SK-N-SH (cell line): Measurements from ENCODE around the gene TMEM184A. TPM values are rescaled to one million over a fixed set of nuclear protein-coding genes. Genes with fewer than 3 reads are reported as not detected.

Source experiments
- CTCF ChIA-PET: fragments of 300-600, 350-600 bp; formaldehyde crosslinking; extraction: SDS; loops from one replicate; lab custom pipeline; 2021; lab: Yijun Ruan, JAX
- POLR2A ChIA-PET: fragments of 350-600 bp; sonication (Branson Sonifier 250); formaldehyde crosslinking; extraction: SDS; loops from one replicate; lab custom pipeline; 2020; ENCODE audit warnings: antibody characterized with exemption, inconsistent platforms; lab: Yijun Ruan, JAX
- DNase-seq: peaks from one replicate; pipeline ENCODE4 v3.0.0; 2012
- H2AFZ ChIP-seq: fragments of 200-600 bp; sonication (generic); 2 replicates; pipeline ENCODE4 v1.8.1; 2016; ENCODE audit warnings: antibody characterized with exemption, mild to moderate bottlenecking, low read depth
- H3F3A ChIP-seq: fragments of 200-600 bp; sonication (generic); replicated peaks from 2 replicates; pipeline ENCODE3; 2016; ENCODE audit warnings: antibody characterized with exemption, mild to moderate bottlenecking; ENCODE audit not compliant: insufficient read depth
- H3K27ac ChIP-seq, 2 experiments: fragments of 200-500 bp in 1 of 2; fragments of 200-600 bp in 1 of 2; sonication (Bioruptor generic) in 1 of 2; sonication (generic), shearing (Covaris generic) in 1 of 2; 2 replicates each; pipeline versions ENCODE4 v1.5.1 to v1.6.1; 2014 to 2016; ENCODE audit warnings: low read depth in 2 of 2, inconsistent platforms in 1 of 2, low read length in 1 of 2, mild to moderate bottlenecking in 1 of 2, mixed read lengths in 1 of 2
- H3K27me3 ChIP-seq: fragments of 200-600 bp; sonication (generic), shearing (Covaris generic); 2 replicates; pipeline ENCODE4 v1.6.1; 2016; ENCODE audit warnings: mixed run types; ENCODE audit not compliant: insufficient read depth
- H3K36me3 ChIP-seq, 2 experiments: fragments of 200-500 bp in 1 of 2; fragments of 200-600 bp in 1 of 2; sonication (Bioruptor generic) in 1 of 2; sonication (generic) in 1 of 2; replicated peaks in 1 of 2; 2 replicates each; pipeline versions ENCODE3 to v1.5.1; 2014 to 2016; ENCODE audit warnings: low read length in 1 of 2, mild to moderate bottlenecking in 1 of 2; ENCODE audit not compliant: insufficient read depth in 2 of 2, control insufficient read depth in 1 of 2
- H3K4me1 ChIP-seq, 2 experiments: fragments of 200-500 bp in 1 of 2; fragments of 200-600 bp in 1 of 2; sonication (Bioruptor generic) in 1 of 2; sonication (generic), shearing (Covaris generic) in 1 of 2; 2 replicates each; pipeline versions ENCODE4 v1.5.1 to v1.6.1; 2014 to 2016; ENCODE audit warnings: low read depth in 1 of 2, low read length in 1 of 2, mixed run types in 1 of 2; ENCODE audit not compliant: insufficient read depth in 2 of 2, control insufficient read depth in 1 of 2
- H3K4me2 ChIP-seq: fragments of 200-600 bp; sonication (generic), shearing (Covaris generic); 2 replicates; pipeline ENCODE4 v1.6.1; 2017; ENCODE audit warnings: mixed run types
- H3K4me3 ChIP-seq, 2 experiments: fragments of 200-500 bp in 1 of 2; fragments of 200-600 bp in 1 of 2; sonication (Bioruptor generic) in 1 of 2; sonication (generic), shearing (Covaris generic) in 1 of 2; 2 replicates each; pipeline versions ENCODE4 v1.5.1 to v1.8.1; 2014 to 2016; ENCODE audit warnings: low read depth in 2 of 2, inconsistent platforms in 1 of 2, low read length in 1 of 2, mild to moderate bottlenecking in 1 of 2, mixed read lengths in 1 of 2, moderate library complexity in 1 of 2
- H3K79me2 ChIP-seq: fragments of 200-600 bp; sonication (generic); 2 replicates; pipeline ENCODE4 v1.8.1; 2017; ENCODE audit warnings: mild to moderate bottlenecking; ENCODE audit not compliant: insufficient read depth
- H3K9ac ChIP-seq: fragments of 200-600 bp; sonication (generic); 2 replicates; pipeline ENCODE4 v1.6.1; 2017; ENCODE audit warnings: mixed run types
- H3K9me2 ChIP-seq: fragments of 200-600 bp; sonication (generic); 2 replicates; pipeline ENCODE4 v1.6.1; 2017; ENCODE audit warnings: mixed run types
- H3K9me3 ChIP-seq: fragments of 200-600 bp; sonication (generic); 2 replicates; pipeline ENCODE4 v1.6.1; 2017; ENCODE audit warnings: mixed run types, mild to moderate bottlenecking, moderate library complexity
- H4K20me1 ChIP-seq: fragments of 200-600 bp; sonication (generic); 2 replicates; pipeline ENCODE4 v1.6.1; 2017; ENCODE audit warnings: mild to moderate bottlenecking, mixed run types; ENCODE audit not compliant: insufficient read depth
- ELF1 ChIP-seq: IDR thresholded peaks from 2 replicates; pipeline ENCODE4 v1.4.0; 2012
- FOXJ3 ChIP-seq: sonication (generic); formaldehyde crosslinking; IDR thresholded peaks from 2 replicates; pipeline ENCODE4 v1.5.1; 2020; ENCODE audit warnings: mild to moderate bottlenecking, missing genetic modification reagents
- MXI1 ChIP-seq: IDR thresholded peaks from 2 replicates; pipeline ENCODE4 v1.6.1; 2012; ENCODE audit warnings: mild to moderate bottlenecking, low read depth, low read length, improper control_type of control experiment
- NFIC ChIP-seq: IDR thresholded peaks from 2 replicates; pipeline ENCODE4 v1.4.0; 2012; ENCODE audit warnings: borderline replicate concordance
- NRF1 ChIP-seq: IDR thresholded peaks from 2 replicates; pipeline ENCODE4 v1.6.1; 2012; ENCODE audit warnings: low read depth, mild to moderate bottlenecking, low read length
- PBX3 ChIP-seq: IDR thresholded peaks from 2 replicates; pipeline ENCODE4; 2012
- RCOR1 ChIP-seq: fragments of 150-350 bp; IDR thresholded peaks from 2 replicates; pipeline ENCODE4 v1.6.1; 2017; ENCODE audit warnings: antibody characterized with exemption, low read length
- RFX5 ChIP-seq: IDR thresholded peaks from 2 replicates; pipeline ENCODE4 v1.6.1; 2012; ENCODE audit warnings: mild to moderate bottlenecking, improper control_type of control experiment, low read length
- RXRA ChIP-seq: IDR thresholded peaks from 2 replicates; pipeline ENCODE4 v1.4.0; 2012; ENCODE audit warnings: low read depth, mild to moderate bottlenecking, borderline replicate concordance
- SIN3A ChIP-seq: IDR thresholded peaks from 2 replicates; pipeline ENCODE4 v1.6.1; 2012; ENCODE audit warnings: low read depth, mild to moderate bottlenecking, low read length, moderate library complexity, borderline replicate concordance
- TCF12 ChIP-seq: IDR thresholded peaks from 2 replicates; pipeline ENCODE4 v1.4.0; 2012
- TEAD4 ChIP-seq: IDR thresholded peaks from 2 replicates; pipeline ENCODE4 v1.4.0; 2012; ENCODE audit warnings: mild to moderate bottlenecking, borderline replicate concordance; ENCODE audit not compliant: insufficient read depth
- ZBTB33 ChIP-seq: IDR thresholded peaks from 2 replicates; pipeline ENCODE4 v1.4.0; 2012; ENCODE audit warnings: low read depth, borderline replicate concordance
- WGBS: methylation state at CpG from one replicate; pipeline ENCODE4 v1.1.6; 2017; ENCODE audit warnings: low lambda C conversion rate; 5-methylcytosine and 5-hydroxymethylcytosine counted together
- polyA plus RNA-seq, 3 experiments: library from polyadenylated mRNA; depleted of rRNA; stranded (reverse); fragments of >200 nt; gene quantifications; 2 replicates each; pipeline ENCODE4 v1.2.3, GENCODE V29; 2012
- TF ChIP-seq, protein P1 (sequence below): fragments of 150-350 bp; IDR thresholded peaks from 2 replicates; pipeline ENCODE4 v1.6.1; 2016; ENCODE audit warnings: mild to moderate bottlenecking, low read depth, low read length
- TF ChIP-seq, protein P2 (sequence below): fragments of 150-350 bp; IDR thresholded peaks from 2 replicates; pipeline ENCODE4 v1.6.1; 2017; ENCODE audit warnings: antibody characterized with exemption, low read length, low read depth, borderline replicate concordance

TMEM184A gene
- polyA plus RNA-seq, 1 of the 3 experiments (the other 2 are of a cell fraction) = 1.5 TPM

DNA sequence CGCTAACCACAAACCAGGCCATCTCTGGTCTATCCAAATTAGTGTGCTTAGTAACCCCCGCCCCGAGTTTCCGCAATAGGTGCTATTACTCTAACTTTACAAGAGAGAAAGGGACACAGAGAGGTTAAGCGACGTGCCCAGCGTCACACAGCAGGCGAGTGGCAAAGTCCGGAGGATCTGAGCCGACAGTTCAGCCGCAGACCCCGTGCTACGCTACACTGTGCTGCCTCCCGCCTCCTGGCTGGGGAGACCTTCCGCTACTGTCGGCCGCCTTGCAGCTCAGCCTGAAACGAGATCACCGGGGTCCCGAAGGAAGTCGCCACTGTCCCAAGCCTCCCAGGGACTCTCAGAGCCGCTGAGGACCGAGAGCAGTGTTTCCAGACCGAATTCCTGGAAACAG is 52.6 kb downstream of the TMEM184A start:
- WGBS = 9% methylated on average over 24 of the region's 24 CpGs
- Histone ChIP-seq H4K20me1 (peaks cover 31% of the 10 kb centered on the region), H3K4me1 (peaks cover 5 to 29% of the 10 kb centered on the region in 2 experiments; a peak in 2 of 4 replicates), H3K79me2 (peaks cover 42% of the 10 kb centered on the region), H3K4me2 (peak overlapping the region; percentile 100), H3K4me3 (peak overlapping the region; percentile 87 to 96), H3K36me3 (peaks cover 18 to 36% of the 10 kb centered on the region in 2 experiments), H3K9me3 (no peaks in the 10 kb centered on the region), H3K27ac (peak overlapping the region in 1 of 2 experiments; percentile 50; a peak in 1 of 4 replicates), H3K9me2 (no peaks in the 10 kb centered on the region), H2AFZ (no peak overlapping the region), H3K27me3 (no peaks in the 10 kb centered on the region), H3F3A (peaks cover 11% of the 10 kb centered on the region), H3K9ac (peak overlapping the region; percentile 95)
- ChIA-PET POLR2A (no interaction called here), CTCF (interaction anchor here (0.6 to 4.3 kb wide), 9 partner anchors 10 to 78 kb away, joined by 3 to 31 read pairs (median 4); no protein-coding TSS in a partner anchor)
- no peak for DNase-seq
- TF ChIP-seq RXRA = no peak
- no peak for TF ChIP-seq RFX5
- TF ChIP-seq, protein P1, sequence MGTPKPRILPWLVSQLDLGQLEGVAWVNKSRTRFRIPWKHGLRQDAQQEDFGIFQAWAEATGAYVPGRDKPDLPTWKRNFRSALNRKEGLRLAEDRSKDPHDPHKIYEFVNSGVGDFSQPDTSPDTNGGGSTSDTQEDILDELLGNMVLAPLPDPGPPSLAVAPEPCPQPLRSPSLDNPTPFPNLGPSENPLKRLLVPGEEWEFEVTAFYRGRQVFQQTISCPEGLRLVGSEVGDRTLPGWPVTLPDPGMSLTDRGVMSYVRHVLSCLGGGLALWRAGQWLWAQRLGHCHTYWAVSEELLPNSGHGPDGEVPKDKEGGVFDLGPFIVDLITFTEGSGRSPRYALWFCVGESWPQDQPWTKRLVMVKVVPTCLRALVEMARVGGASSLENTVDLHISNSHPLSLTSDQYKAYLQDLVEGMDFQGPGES = no peak
- TF ChIP-seq NRF1 = no peak
- no peak for TF ChIP-seq RCOR1
- TF ChIP-seq, protein P2, sequence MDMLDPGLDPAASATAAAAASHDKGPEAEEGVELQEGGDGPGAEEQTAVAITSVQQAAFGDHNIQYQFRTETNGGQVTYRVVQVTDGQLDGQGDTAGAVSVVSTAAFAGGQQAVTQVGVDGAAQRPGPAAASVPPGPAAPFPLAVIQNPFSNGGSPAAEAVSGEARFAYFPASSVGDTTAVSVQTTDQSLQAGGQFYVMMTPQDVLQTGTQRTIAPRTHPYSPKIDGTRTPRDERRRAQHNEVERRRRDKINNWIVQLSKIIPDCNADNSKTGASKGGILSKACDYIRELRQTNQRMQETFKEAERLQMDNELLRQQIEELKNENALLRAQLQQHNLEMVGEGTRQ = no peak
- no peak for TF ChIP-seq MXI1
- TF ChIP-seq TEAD4 = no peak
- TF ChIP-seq NFIC = no peak
- TF ChIP-seq PBX3 = no peak
- no peak for TF ChIP-seq SIN3A
- no peak for TF ChIP-seq ELF1
- no peak for TF ChIP-seq TCF12
- no peak for TF ChIP-seq FOXJ3 (CRISPR knock-in tag)
- TF ChIP-seq ZBTB33 = no peak
